ENCODE data around the gene ROM1.
A peak's percentile ranks its signal among the peaks of the same experiment; 100 is the strongest.
"Not testable (repeated sequence)": the region's sequence is repeated elsewhere in the genome, so short reads cannot be mapped to it uniquely, and the experiment has no call there.

Gene ROM1

DNA sequence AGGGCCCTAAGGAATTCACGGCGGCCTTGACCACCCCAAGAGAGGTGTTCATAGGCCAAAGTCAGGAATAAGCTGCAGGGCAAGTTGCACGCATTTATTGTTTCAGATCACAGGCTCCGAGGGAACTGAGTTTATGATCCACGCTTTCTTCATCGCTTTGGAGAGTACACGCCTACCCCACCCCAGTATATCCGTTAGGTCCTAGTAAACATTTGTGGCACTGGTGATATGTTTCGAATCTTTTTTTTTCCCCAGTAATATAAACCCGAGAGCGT, 32.6 kb downstream of the ROM1 start:
- FAIRE-seq (no peak), DNase-seq (ENCODE audit: insufficient read length, low spot score) (no peak)
- no peak for TF ChIP-seq POLR2A (IDR thresholded peaks at IDR 0.05; ENCODE audit: low read depth, low read length)

DNA sequence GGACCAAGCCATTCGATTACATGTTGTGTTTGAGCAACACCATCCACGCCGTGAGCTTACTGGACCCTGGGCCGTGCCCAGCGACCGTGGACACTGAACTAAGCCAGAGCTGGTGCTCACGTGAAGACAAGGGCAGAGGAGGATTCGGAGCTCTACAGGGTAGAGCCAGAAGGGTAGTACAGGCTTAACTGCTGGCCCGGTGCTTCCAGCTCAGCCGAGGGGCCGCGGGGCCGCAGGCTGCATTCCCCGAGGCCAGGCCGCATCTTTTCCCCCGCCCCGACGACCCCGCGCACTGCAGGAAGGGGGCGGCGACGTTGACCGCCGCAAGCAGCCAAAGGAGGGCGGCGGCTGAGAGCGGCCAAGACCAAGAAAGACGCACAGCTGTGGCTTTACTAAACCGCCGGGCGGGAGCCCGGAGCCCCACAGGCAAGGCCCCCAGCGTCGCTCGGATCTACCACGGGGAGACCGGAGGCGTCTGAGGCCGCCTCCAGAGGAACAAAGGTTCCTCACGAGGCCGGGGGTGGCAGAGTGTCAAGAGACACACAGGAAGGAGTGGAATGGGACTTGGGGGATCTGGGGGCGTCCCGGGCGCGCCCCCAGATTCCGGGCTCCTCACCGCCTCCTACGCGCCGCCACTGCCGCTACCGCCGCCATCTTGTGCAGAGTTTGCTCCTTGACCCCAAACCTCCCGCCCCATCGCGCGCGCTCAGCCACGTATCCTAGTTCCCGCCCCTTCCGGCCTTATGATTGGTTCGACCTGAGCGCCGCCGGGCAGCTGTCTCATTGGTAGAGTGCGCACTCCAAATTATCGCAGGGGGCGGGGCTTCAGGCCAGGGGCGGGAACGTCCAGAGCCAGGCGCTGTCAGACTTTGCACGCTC, 33.1 kb downstream of the ROM1 start, which contains the start of gene GANAB:
TSS of gene GANAB (minus strand) at position 668 of the 879 bp plus-strand sequence. CDS start at position 654, 14 bp downstream.
- peak; percentile 96 for DNase-seq (ENCODE audit: insufficient read length, low spot score)
- no peak for FAIRE-seq
- peak; percentile 90 for TF ChIP-seq POLR2A (IDR thresholded peaks at IDR 0.05; ENCODE audit: low read depth, low read length)

DNA sequence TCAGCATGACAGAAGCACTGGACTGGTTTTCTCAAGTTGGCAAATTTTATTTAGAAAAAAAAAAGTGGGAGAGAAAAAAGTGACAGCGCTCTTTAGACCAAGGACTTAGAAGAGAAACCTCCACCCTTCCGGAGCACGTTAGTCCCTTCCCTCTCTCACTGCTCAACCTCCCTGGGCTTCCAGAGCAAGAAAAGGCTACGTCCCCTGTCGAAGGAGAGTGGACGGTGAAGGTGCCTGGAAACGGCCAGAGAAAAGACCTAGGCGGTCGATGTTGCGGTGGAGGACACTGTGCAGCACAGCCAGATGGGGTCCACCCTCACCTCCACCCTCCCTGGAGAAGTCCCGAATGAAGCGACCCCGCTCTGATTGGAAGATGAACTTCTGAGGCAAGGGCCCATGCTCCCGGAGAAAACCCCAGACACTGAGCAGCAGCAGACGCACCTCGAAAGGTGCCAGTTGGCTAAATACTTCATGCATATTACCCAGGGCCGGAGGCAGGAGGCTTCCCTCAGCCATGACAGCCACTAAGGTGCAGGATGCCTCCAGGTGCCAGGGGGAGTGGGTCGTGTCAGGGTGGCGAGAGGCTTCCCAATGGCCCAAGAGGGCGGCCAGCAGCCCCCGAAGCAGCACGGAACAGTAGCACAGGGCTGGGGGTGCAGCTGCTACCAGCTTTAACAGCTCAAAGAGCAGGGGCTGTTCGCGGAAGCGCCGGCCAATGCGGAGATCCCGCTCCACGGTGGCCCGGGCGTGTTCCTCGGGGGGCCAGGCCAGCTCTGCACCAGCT, 34.0 kb downstream of the ROM1 start:
- DNase-seq (ENCODE audit: insufficient read length, low spot score) (no peak), FAIRE-seq (no peak)
- no peak for TF ChIP-seq POLR2A (IDR thresholded peaks at IDR 0.05; ENCODE audit: low read depth, low read length)

DNA sequence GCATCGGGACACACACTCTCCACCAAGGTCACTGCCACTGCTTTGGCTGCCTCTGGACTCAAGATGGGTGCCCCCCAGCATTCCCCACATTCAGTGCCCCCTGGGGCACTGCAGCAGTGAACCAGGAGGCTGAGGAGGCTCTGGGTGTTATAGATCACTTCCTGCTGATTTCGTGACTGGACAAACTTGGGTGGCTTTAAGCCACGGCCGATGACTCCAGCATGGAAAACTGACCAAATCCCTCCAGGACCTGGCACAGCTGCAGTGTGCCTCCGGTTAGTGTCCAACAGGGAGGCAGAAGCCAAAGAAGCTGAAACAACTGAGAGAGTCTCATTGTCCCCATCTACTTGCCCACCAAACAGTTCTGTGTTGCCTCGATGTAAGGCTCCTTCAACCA, 34.5 kb downstream of the ROM1 start:
- TF ChIP-seq POLR2A (IDR thresholded peaks at IDR 0.05; ENCODE audit: low read depth, low read length): no peak
- FAIRE-seq (no peak), DNase-seq (ENCODE audit: insufficient read length, low spot score) (no peak)

DNA sequence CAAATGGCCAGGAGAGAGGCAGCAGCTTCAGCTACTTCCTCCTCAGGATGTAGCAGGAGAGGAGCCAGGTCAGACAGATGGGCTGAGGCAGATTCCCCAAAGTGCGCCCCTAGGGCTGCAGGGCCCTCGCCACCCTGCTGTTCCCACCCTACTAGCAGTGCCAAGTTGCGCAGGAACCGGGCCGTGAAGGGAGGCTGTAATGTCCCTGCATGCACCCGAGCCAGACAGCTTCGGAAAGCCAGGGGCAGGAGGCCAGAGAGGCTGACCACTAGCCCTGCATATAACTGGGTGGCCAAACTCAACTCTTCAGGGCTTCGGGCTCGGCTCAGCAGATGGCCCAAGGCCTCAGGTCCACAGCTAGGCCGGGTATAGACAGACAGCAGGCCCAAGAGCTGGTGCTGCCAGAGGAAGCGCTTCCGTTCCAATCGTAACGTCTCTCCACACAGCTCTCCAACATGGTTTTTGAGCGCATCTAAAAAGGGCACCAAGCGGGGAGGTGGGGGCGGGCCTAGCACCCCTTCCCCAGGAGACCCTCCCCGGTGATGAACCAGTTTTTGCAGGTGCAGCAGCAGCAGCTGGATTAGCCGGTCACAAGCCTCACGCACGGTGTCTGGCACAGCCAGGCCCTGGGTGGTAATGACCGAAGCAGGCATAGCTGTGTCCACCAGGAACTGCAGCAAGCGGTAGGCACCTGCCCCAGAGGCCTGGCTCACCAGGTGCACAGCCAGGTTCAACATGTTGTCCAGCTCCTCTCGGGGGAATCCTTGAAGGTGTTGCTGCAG, 35.3 kb downstream of the ROM1 start:
- FAIRE-seq (no peak), DNase-seq (ENCODE audit: insufficient read length, low spot score) (no peak)
- no peak for TF ChIP-seq POLR2A (IDR thresholded peaks at IDR 0.05; ENCODE audit: low read depth, low read length)

DNA sequence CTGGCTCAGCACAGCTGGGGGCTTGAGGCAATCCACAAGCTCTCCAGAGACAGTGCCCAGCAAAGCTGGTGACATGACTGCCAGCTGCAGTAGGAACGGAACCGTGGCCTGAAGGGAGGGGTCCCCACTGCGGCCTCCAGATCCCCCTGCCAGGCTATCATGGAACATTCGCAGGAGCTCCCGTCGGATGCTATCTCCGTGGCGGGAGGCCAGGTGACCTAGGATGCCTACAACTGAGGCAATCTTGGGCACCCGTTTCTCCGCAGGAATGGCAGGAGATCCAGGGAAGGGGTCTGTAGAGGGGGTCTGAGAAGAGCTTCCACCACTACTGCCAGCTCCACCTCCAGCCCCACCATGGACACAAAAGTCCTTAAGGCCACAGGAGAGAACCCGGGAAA, 35.9 kb downstream of the ROM1 start:
- DNase-seq (ENCODE audit: insufficient read length, low spot score) (no peak), FAIRE-seq (no peak)
- no peak for TF ChIP-seq POLR2A (IDR thresholded peaks at IDR 0.05; ENCODE audit: low read depth, low read length)

DNA sequence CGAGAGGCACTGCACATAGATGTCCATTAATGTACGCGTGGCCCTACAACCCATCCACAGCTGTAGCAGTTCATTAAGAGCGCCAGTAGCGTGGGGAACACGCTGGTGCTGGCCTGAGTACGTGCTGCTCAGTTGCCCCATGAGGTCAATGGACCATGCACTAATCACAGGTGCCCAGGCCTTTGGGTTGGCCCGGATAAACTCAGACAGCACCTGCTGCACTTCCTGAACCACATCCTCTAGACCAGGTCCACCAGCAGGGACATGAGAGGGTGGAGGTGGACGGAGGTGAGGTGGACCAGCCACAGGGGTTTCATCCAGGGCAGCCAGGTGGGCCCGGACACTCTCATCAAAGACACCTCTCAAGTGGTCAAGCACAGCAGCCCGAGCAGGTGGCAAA, 36.4 kb downstream of the ROM1 start:
- no peak for FAIRE-seq
- no peak for DNase-seq (ENCODE audit: insufficient read length, low spot score)
- TF ChIP-seq POLR2A (IDR thresholded peaks at IDR 0.05; ENCODE audit: low read depth, low read length): no peak

DNA sequence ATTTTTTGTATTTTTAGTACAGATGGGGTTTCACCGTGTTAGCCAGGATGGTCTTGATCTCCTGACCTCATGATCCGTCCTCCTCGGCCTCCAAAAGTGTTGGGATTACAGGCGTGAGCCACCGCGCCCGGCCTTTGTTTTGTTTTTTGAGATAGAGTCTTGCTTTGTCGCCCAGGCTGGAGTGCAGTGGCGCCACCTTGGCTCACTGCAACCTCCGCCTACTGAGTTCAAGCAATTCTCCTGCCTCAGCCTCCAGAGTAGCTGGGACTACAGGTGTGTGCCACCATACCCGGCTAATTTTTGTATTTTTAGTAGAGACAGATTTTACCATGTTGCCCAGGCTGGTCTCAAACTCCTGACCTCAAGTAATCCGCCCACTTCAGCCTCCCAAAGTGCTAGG, 37.2 kb downstream of the ROM1 start:
- DNase-seq (ENCODE audit: insufficient read length, low spot score); FAIRE-seq: not testable (repeated sequence)

DNA sequence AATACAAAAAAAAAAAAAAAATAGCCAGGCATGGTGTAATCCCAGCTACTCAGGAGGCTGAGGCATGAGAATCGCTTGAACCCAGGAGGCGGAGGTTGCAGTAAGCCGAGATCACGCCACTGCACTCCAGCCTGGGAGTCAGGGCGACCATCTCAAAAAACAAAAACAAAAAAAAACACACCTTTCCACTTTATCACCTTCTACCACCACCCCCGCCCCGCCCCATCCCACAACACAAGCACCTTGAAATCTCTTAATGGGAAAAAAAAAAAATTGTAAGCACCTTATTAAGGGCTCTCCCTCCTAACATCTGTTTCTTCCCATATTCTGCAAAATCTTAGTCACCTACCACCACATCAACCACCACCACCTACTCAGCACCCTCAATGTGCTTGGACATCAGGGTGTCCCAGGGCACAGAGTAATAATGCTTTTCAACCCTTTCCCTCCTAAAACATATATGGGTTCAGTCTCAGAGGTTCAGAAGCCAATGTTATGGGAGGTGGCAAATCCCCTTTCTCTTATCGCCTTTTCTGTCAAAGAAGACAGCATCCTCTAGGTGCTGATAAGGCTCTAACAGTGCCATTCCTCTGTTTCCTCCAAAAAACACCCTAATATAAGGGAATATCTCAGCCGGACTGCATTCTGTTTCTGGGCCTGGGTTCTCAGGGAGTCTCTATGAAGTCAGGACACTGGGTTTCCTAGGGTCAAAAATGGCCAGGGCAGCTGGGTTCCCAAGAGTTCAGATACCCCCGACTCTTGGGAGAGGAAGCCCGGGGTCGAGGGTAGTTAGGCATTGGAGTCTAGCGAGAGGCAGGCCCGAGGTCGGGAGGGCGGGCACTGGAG, 39.3 kb downstream of the ROM1 start:
- no peak for DNase-seq (ENCODE audit: insufficient read length, low spot score)
- no peak for FAIRE-seq
- TF ChIP-seq POLR2A (IDR thresholded peaks at IDR 0.05; ENCODE audit: low read depth, low read length): no peak

DNA sequence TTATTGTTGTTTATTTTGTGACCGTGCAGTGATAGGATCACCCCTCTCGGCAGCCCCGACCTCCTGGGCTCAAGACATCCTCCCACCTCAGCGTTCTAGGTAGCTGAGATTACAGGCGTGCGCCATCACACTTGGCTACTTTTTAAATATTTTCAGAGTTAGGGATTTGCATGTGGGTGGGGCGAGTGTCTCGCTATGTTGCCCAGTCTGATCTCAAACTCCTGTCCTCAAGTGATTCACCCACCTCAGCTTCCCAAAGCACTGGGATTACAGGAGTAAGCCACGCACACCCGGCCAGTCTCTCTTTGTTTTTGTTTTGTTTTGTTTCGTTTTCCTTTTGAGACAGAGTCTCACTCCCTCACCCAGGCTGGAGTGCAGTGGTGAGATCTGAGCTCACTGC, 41.2 kb downstream of the ROM1 start:
- FAIRE-seq: no peak
- no peak for TF ChIP-seq POLR2A (IDR thresholded peaks at IDR 0.05; ENCODE audit: low read depth, low read length)
- DNase-seq (ENCODE audit: insufficient read length, low spot score): no peak

DNA sequence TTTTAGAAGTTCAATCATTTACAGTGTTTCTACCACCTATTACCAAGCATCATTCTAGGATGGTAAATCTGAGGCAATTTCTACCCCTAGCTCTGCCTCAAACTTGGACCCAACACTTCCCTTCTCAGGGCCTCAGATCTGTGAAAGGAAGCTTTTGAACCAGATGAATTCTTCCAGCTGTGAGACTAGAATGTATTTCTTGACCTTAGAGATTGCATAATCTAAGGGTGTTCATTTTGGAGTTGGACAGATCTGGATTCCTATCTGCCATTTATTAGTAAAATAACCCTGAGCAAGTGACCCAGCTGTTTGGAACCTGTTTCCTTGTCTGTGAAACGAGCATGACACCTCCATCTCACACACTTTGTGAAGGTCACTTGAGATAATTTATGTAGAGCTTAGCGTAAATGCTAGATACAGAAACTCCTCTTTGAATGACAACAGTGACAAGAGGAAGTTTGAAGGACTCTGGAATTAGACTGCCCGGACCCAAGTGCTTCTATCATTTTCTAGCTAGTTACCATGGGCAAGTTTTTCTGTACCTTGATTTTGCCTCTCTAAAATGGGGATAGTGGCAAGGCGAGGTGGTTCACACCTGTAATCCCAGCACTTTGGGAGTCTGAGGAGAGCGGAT, 43.9 kb downstream of the ROM1 start:
- no peak for FAIRE-seq
- TF ChIP-seq POLR2A (IDR thresholded peaks at IDR 0.05; ENCODE audit: low read depth, low read length): no peak
- no peak for DNase-seq (ENCODE audit: insufficient read length, low spot score)

DNA sequence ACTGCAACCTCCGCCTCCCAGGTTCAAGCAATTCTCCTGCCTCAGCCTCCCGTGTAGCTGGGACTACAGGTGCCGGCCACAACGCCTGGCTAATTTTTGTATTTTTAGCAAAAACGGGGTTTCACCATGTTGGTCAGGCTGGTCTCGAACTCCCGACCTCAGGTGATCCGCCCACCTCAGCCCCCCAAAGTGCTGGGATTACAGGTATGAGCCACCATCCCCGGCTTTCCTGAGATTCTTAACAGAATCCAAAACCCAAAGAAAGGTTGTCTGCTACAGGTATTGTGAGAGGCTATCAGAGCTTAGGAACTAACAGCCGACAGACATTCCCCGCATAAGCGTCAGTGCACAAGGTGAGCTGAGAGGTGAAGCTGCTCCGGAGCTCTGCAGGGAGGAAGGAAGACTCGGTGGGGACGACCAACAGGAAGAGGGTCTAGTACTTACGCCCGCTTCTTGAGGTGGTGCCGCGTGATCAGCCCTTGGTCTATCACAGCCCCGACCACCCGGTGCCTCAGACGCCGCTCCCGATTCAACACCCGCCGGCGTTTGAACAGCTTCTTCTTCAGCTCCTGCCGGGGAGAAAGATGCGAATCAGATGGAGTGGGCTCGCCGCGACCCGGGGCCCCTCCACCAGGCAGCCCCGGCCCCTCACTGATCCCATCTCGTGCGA, 51.5 kb downstream of the ROM1 start:
- no peak for TF ChIP-seq POLR2A (IDR thresholded peaks at IDR 0.05; ENCODE audit: low read depth, low read length)
- FAIRE-seq (no peak), DNase-seq (ENCODE audit: insufficient read length, low spot score) (peak; percentile 42)

Measured in H54 (cell line).